ENCODE measurements around the gene KLF5.
"Not testable (repeated sequence)": the region's sequence is repeated elsewhere in the genome, so short reads cannot be mapped to it uniquely, and the experiment has no call there.

Gene KLF5

DNA sequence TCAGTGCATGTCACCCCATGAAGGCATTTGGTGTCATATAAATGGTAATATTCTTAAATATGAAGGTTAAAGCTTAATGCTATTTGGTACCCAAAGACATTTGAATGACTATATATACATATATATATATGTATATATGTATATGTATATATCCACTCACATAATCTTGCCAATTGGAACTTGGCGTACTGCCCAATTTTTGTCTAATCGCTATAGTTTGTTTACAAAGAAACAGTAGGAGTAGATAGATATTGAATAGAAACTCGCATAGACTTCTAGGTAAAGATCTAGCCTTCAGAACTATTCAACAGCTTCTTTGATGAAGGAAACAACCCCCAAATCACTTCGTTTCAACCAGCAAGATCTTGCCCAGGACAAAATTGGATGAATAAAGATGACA lies 24.1 kb downstream of the KLF5 start:
- Mint-ChIP-seq H3K4me1 (ENCODE audit: low read depth) (no peaks in the 10 kb centered on the region), H3K36me3 (ENCODE audit: low read depth) (no peaks in the 10 kb centered on the region), H3K9me3 (no peaks in the 10 kb centered on the region), H3K27ac (no peak overlapping the region), H3K4me3 (no peak overlapping the region), H3K27me3 (no peaks in the 10 kb centered on the region)
- intact Hi-C loops (cut with micrococcal nuclease): no loop called here

DNA sequence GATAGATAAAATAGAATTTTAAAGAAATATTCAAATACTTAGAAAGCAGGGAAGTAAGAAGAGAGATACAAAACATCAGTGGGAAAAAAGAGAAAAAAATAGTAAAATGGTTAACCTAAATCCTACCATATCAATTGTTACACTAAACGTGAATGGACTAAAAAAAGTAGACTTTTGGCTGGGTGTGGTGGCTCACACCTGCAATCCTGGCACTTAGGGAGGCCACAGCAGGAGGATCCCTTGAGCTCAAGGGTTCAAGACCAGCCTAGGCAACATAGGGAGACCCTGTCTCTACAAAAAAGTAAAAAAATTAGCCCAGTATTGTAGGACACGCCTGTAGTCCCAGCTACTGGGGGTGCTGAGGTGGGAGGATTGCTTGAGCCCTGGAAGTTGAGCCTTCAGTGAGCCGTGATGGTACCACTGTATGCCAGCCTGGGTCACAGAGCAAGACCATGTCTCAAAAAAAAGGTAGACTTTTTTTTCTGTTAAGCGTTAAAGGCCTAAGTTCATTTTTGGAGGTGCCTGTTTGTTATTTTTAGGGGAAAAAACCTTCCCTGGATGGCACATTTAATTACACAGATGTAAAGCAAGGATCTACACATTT lies 29.6 kb downstream of the KLF5 start:
- no peaks in the 10 kb centered on the region for H3K27me3 Mint-ChIP-seq
- H3K4me1 Mint-ChIP-seq (ENCODE audit: low read depth): no peaks in the 10 kb centered on the region
- no peak overlapping the region for H3K27ac Mint-ChIP-seq
- H3K4me3 Mint-ChIP-seq: no peak overlapping the region
- intact Hi-C loops (cut with micrococcal nuclease): no loop called here
- no peaks in the 10 kb centered on the region for H3K36me3 Mint-ChIP-seq (ENCODE audit: low read depth)
- peaks cover 10% of the 10 kb centered on the region for H3K9me3 Mint-ChIP-seq

DNA sequence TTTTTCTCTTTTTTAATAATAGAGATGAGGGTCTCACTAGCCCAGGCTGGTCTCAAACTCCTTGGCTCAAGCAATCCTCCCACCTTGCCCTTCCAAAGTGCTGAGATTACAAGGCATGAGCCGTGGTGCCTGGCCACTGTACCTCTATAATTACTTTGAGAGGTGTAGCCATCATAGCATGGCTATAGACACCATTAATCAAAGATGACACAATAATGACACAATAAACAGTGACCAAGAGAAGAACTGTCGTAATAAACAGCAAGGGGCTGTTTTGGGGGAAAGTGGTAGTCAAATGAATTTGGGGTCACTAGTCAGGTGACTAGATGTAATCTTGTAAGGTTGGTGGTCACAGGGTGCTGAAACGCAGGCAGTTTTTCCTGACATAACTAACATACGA lies 30.4 kb downstream of the KLF5 start:
- intact Hi-C loops (cut with micrococcal nuclease): no loop called here
- Mint-ChIP-seq H3K27me3 (no peaks in the 10 kb centered on the region), H3K9me3 (peaks cover 10% of the 10 kb centered on the region), H3K27ac (no peak overlapping the region), H3K4me3 (no peak overlapping the region), H3K4me1 (ENCODE audit: low read depth) (no peaks in the 10 kb centered on the region), H3K36me3 (ENCODE audit: low read depth) (no peaks in the 10 kb centered on the region)

DNA sequence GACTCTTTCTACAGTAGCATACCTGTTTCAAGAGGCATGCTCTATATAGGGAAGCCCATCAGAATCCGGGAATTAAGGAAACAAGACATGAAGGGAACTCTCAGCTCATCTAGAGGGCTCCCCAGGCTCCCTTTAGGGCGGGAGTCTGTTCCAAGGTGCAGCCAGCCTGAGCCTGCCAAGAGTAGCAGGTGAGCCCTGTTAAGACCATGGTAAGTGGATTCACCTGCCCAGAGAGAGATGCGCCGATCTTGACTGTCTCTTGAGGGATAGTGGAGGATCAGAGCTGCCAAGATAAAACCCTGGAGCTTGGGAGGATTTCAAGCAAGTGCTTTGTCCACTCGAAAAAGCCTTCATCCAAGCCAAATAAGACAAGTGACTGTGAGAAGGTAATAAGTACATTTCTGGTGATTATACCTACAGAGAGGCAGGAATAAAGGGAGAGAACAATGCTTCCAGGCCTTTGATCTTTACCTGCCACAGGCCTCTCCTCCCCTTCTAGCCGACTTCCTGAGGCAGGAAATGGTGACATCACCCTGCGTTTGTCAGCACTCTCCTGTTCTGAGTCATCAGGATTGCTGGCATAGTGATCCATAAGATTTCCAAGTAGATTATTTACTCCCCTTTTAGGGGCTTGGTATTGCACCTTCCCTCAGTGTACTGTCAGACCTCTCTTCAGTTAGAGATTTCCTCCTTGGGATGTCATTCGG lies 31.5 kb downstream of the KLF5 start:
- H3K36me3 Mint-ChIP-seq (ENCODE audit: low read depth): no peaks in the 10 kb centered on the region
- intact Hi-C loops (cut with micrococcal nuclease): no loop called here
- peaks cover 10% of the 10 kb centered on the region for H3K9me3 Mint-ChIP-seq
- no peak overlapping the region for H3K4me3 Mint-ChIP-seq
- no peaks in the 10 kb centered on the region for H3K4me1 Mint-ChIP-seq (ENCODE audit: low read depth)
- H3K27me3 Mint-ChIP-seq: no peaks in the 10 kb centered on the region
- H3K27ac Mint-ChIP-seq: no peak overlapping the region

DNA sequence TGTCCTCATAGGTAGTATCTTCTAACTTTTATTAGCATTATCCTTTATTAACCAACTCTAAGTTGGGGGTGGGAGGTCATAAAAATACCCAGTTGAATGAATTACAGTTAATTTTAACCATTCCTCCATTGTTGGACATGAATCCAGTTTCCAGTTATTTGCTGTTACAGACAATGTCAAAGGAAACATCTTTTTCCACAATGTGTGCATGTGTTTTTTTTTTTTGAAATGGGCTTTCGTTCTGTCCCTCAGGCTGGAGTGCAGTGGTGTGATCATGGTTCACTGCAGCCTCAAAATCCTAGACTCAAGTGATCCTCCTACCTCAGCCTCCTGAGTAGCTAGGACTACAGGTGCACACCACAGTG lies 32.0 kb downstream of the KLF5 start:
- intact Hi-C loops (cut with micrococcal nuclease): no loop called here
- no peaks in the 10 kb centered on the region for H3K36me3 Mint-ChIP-seq (ENCODE audit: low read depth)
- peaks cover 10% of the 10 kb centered on the region for H3K9me3 Mint-ChIP-seq
- H3K27ac Mint-ChIP-seq: no peak overlapping the region
- no peak overlapping the region for H3K4me3 Mint-ChIP-seq
- no peaks in the 10 kb centered on the region for H3K27me3 Mint-ChIP-seq
- H3K4me1 Mint-ChIP-seq (ENCODE audit: low read depth): no peaks in the 10 kb centered on the region

DNA sequence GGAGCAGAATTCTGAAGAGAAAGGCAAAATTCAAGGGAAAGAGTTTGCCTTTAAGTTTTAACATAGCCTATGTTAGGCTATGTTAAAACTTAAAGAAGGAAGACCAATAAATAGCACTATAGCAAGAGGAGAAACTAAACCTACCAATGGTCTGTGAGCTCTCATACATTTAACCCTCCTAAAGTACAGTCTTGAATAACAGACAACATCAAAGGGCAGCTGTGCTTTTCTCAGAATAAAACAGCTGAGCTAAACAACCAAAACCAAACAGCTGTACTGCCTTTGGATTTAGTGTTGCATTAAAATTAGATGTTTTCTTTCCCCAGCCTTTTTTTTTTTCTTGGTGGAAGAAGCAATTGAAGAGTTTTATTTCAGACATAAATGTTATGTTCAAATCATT lies 34.0 kb downstream of the KLF5 start:
- Mint-ChIP-seq H3K36me3 (ENCODE audit: low read depth) (no peaks in the 10 kb centered on the region), H3K27me3 (no peaks in the 10 kb centered on the region), H3K4me1 (ENCODE audit: low read depth) (no peaks in the 10 kb centered on the region), H3K4me3 (no peak overlapping the region), H3K9me3 (peaks cover 10% of the 10 kb centered on the region), H3K27ac (no peak overlapping the region)
- intact Hi-C loops (cut with micrococcal nuclease): no loop called here

DNA sequence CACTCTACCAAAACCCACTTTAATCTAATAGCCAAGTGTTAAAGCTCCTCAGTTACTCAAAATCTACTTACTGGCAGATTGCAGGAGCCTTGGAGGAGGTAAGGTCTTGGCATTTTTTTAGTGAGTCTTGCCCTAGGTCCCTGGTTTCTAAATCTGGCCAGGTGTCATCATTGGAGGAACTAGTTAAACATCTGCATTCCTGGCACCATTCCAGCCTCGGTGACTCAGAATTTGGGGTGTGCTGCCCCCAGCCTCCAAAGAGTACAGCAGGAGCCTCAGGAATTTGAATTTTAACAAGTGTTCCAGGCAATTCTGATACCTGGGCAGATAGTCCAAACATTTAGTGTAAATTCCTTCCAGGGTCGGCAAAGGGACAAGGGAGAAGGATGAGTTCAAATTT lies 37.4 kb downstream of the KLF5 start:
- Mint-ChIP-seq H3K27ac (no peak overlapping the region), H3K27me3 (no peaks in the 10 kb centered on the region), H3K4me1 (ENCODE audit: low read depth) (no peaks in the 10 kb centered on the region), H3K36me3 (ENCODE audit: low read depth) (no peaks in the 10 kb centered on the region), H3K4me3 (no peak overlapping the region), H3K9me3 (no peaks in the 10 kb centered on the region)
- intact Hi-C loops (cut with micrococcal nuclease): no loop called here

DNA sequence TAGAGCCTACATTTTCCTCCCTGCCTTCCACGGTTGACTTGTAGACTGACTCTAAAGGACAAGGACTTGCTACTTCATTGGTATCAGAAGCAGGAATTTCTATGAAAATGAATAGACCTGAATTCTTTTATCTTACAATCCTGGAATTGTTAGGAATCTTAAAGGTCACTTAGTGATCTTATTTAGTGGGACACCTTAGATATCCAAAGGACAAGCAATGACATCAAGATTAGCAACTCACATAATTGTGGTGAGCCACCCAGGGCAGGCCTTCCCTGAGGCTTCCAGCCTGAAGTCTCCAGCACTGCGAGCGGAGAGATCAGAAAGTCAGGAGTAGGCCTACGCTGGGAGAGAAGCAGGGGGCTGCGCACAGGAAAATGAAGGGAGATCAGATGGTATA lies 37.8 kb downstream of the KLF5 start:
- no peak overlapping the region for H3K27ac Mint-ChIP-seq
- no peaks in the 10 kb centered on the region for H3K9me3 Mint-ChIP-seq
- no peaks in the 10 kb centered on the region for H3K27me3 Mint-ChIP-seq
- intact Hi-C loops (cut with micrococcal nuclease): no loop called here
- H3K4me1 Mint-ChIP-seq (ENCODE audit: low read depth): no peaks in the 10 kb centered on the region
- no peak overlapping the region for H3K4me3 Mint-ChIP-seq
- no peaks in the 10 kb centered on the region for H3K36me3 Mint-ChIP-seq (ENCODE audit: low read depth)

DNA sequence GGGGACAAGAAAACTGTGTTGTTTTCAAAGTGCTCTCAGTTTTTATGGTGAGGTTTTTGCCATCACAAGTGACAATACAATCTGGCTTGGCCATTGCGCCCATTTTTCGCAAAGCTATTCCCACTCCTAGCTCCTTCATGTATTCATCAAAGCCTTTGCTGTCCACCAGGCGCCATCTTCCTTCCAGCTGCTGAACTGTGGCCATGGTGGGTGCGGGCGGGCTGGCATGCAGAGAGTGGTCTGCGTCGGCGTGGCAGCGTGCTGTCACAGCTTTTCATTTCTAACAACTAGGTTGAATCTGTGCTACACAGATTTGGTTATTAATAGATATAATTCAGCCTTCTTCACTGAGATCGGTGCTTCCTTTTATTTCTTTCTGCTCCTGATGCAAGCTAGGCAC lies 42.0 kb downstream of the KLF5 start:
- H3K27ac Mint-ChIP-seq; H3K27me3 Mint-ChIP-seq; intact Hi-C loops (cut with micrococcal nuclease); H3K9me3 Mint-ChIP-seq; H3K36me3 Mint-ChIP-seq (ENCODE audit: low read depth); H3K4me1 Mint-ChIP-seq (ENCODE audit: low read depth); H3K4me3 Mint-ChIP-seq: not testable (repeated sequence)

DNA sequence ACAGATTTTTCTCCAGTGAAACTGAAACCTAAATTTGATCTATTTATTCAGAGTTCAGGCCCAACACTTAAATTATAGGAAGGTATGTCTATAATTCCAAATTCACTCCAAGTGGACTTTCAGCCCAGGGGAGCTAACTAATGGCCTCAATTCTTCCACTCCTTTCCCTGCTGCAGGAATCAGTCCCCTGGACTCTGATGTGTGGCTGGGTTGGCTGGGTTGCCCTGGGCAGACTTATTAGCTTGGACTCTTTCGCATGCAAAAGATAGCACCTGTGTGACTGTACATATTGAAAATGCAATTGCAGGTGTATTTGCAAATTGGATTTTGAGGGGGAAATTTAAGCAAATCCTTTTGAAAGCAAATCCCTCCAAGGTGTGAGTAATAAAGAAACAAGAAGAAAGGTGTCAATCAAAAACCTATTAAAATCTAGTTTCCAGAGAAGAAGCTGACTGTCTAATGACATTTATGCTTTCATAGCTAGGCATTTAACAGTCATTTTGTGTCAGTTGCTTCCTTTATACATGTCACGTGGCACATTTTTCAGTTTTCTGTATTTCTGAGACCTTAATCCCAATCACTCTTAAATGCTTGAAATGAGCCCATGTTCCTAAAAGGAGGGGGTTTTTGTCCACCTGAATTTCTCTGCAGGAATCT lies 42.7 kb downstream of the KLF5 start:
- Mint-ChIP-seq H3K4me1 (ENCODE audit: low read depth) (no peaks in the 10 kb centered on the region), H3K36me3 (ENCODE audit: low read depth) (no peaks in the 10 kb centered on the region), H3K4me3 (no peak overlapping the region), H3K27me3 (no peaks in the 10 kb centered on the region), H3K9me3 (no peaks in the 10 kb centered on the region), H3K27ac (no peak overlapping the region)
- intact Hi-C loops (cut with micrococcal nuclease): no loop called here

DNA sequence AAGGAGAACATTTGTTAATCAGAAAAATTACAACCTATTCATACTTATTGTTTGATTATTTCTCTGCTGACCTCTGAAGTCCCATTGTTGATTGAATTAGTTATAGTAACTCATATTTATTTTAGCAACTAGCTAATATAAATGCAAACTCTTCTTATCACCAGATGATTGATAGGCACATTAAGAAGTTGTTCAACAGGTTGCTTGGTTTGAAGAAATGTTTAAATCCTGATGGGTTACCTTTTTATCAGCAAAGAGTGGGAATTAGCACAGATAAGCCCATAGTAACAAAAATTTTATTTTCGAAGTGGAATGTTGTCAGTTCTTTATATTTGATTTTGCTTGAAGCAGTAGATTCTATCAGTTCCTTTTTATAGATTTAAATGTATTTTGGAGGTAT lies 44.4 kb downstream of the KLF5 start:
- no peaks in the 10 kb centered on the region for H3K9me3 Mint-ChIP-seq
- no peaks in the 10 kb centered on the region for H3K36me3 Mint-ChIP-seq (ENCODE audit: low read depth)
- H3K4me3 Mint-ChIP-seq: no peak overlapping the region
- intact Hi-C loops (cut with micrococcal nuclease): no loop called here
- no peak overlapping the region for H3K27ac Mint-ChIP-seq
- H3K27me3 Mint-ChIP-seq: no peaks in the 10 kb centered on the region
- H3K4me1 Mint-ChIP-seq (ENCODE audit: low read depth): no peaks in the 10 kb centered on the region

DNA sequence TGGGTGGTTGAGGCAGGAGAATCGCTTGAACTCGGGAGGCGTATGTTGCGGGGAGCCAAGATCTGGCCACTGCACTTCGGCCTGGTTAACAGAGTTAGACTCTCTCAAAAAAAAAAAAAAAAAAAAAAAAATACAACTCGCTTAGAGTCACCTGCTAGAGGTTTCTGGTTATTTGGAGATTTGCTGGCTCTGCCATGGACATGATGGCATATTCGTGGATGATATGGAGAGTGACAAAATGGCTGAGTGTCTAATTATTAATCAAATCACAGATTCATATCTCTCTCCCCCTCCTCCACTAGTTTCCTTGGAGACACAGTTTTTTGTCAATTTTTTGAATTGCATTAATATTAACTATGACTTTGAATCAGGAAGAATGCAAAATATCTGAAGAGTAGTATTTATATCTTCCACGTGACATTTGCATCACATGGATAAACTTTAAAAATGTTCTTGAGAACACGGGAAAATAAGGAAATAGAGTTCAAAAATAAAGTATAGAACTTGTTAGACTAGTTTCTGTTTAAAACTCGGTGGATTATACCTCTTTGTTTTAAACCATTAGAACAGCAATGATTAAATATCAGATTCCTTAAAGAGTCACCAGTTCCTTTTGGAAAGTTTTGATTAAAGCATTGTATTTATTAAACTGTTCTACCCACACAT lies 47.8 kb downstream of the KLF5 start:
- intact Hi-C loops (cut with micrococcal nuclease): no loop called here
- Mint-ChIP-seq H3K27ac (no peak overlapping the region), H3K9me3 (no peaks in the 10 kb centered on the region), H3K27me3 (no peaks in the 10 kb centered on the region), H3K4me1 (ENCODE audit: low read depth) (no peaks in the 10 kb centered on the region), H3K36me3 (ENCODE audit: low read depth) (no peaks in the 10 kb centered on the region), H3K4me3 (no peak overlapping the region)

DNA sequence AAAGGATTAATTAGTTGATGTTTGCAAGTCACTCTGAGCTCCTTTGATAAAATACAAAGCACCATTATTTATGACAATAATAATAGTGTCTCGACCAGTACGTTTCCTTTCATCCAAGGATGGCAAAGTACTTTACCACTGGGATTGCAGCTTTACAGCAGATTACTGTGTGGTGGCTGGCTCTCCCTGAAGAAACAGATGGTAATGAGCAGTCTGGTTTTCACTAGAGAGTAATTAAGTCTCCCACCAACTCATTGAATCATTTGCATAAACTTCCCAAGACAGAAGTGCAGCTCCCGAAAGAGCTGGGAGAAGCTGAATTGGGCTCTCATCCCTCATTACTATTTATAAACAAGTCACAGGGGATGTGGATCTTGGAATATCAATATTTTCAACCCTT lies 48.7 kb downstream of the KLF5 start:
- intact Hi-C loops (cut with micrococcal nuclease): no loop called here
- Mint-ChIP-seq H3K36me3 (ENCODE audit: low read depth) (no peaks in the 10 kb centered on the region), H3K4me3 (no peak overlapping the region), H3K27me3 (no peaks in the 10 kb centered on the region), H3K9me3 (no peaks in the 10 kb centered on the region), H3K27ac (no peak overlapping the region), H3K4me1 (ENCODE audit: low read depth) (no peaks in the 10 kb centered on the region)

DNA sequence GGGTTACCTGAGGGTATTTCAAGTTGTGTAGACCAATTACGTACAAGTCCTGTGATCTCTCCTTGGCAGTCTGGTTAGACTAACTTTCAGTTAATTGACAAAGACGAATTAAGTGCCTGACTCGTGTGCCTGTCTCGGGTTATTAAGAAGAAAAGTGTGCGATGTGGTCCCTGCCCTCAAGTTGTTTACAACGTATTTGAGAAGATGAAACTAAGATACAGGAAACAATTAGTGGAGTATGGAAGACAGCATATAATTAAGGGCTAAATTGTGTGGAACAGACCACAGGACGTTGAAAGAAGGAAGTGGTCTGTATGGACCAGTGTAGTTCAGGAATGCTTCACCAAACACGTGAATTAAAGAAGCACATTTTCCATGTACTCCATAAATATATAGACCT lies 49.2 kb downstream of the KLF5 start:
- H3K27ac Mint-ChIP-seq: no peak overlapping the region
- H3K4me1 Mint-ChIP-seq (ENCODE audit: low read depth): no peaks in the 10 kb centered on the region
- intact Hi-C loops (cut with micrococcal nuclease): no loop called here
- H3K36me3 Mint-ChIP-seq (ENCODE audit: low read depth): no peaks in the 10 kb centered on the region
- no peaks in the 10 kb centered on the region for H3K27me3 Mint-ChIP-seq
- H3K9me3 Mint-ChIP-seq: no peaks in the 10 kb centered on the region
- H3K4me3 Mint-ChIP-seq: no peak overlapping the region
